ENCODE measurements around the gene GRN.

DNA sequence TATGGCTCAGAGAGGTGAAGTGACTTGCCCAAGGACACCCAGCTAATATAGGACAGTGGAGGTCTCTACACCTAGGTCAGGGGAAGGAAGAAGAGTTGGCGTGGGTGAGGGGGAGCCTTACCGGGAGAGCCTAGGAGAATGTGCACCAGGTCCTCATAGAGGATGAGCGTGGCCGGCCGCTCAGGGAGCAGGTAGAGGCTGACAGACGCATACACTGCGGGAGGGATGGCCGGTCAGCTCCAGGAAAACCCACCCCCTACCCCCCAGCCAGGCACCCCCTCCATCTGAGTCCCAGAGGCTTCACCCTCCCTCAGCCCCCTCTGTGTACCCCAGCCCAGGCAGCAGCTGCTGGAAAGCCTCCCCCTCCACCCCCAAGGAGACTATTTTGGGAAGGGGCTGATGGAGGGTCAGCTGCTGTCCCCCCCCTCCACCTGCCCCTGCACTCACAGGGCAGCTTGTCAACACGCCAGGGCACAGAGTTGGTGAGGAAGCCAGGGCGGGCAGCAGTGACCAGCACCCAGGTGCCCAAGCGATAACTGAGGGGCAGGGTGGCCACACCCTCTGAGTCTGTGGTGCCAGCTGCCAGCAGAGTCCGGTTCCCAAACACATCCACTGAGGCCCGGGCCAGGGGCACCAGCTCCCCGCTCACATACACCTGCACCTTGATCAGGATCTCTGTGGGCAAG is 14.5 kb downstream of the GRN start:
- TF ChIP-seq, protein P1, sequence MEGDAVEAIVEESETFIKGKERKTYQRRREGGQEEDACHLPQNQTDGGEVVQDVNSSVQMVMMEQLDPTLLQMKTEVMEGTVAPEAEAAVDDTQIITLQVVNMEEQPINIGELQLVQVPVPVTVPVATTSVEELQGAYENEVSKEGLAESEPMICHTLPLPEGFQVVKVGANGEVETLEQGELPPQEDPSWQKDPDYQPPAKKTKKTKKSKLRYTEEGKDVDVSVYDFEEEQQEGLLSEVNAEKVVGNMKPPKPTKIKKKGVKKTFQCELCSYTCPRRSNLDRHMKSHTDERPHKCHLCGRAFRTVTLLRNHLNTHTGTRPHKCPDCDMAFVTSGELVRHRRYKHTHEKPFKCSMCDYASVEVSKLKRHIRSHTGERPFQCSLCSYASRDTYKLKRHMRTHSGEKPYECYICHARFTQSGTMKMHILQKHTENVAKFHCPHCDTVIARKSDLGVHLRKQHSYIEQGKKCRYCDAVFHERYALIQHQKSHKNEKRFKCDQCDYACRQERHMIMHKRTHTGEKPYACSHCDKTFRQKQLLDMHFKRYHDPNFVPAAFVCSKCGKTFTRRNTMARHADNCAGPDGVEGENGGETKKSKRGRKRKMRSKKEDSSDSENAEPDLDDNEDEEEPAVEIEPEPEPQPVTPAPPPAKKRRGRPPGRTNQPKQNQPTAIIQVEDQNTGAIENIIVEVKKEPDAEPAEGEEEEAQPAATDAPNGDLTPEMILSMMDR (IDR thresholded peaks at IDR 0.05; ENCODE audit: insufficient read depth, low read depth, low read length), result no peak
- no peak for TF ChIP-seq EZH2 (IDR thresholded peaks at IDR 0.05; ENCODE audit: insufficient read depth, low read length)

Data from astrocyte (in vitro differentiated cells and primary cell).